GM21619 (cell line): Measurements from ENCODE around the gene PIAS3.

Experiments used
- ATAC-seq: cut with Tn5 transposase; IDR thresholded peaks from one replicate; pipeline ENCODE4 v1.9.1; 2021; ENCODE audit not compliant: unreplicated experiment

PIAS3 gene

DNA sequence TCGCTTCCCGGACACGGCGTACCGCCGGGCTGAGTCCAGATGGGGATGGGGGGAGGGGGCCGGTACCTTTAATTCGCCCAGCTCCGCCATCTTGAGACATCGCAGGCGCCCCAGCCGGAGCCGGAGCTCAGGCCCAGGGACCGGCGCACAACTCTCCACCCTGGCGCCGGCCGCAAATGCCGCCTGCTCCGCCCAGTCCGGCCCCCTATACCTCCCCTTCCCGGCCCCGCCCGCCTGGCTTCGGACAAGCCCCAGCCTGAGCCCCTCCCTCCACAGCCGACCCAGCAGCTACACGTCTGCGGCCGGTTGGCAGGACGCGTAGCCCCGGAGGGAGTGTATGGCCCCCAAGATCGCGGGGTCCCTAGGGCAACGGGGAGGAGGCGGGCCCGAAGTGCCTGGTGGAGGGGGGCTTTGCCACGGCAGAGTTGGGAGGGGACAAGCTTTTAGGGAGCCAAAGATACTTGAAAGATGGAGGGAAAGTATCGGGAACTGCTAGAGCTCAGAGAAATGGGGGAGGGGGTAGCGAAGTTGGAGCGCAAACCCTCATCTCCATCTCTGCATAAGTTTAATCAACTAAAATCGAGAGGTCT is at the start of gene PIAS3:
PIAS3 (minus strand) TSS at position 181 of the 590 bp plus-strand sequence; CDS start at position 90, 91 bp downstream.
- ATAC-seq = peak; percentile 84

DNA sequence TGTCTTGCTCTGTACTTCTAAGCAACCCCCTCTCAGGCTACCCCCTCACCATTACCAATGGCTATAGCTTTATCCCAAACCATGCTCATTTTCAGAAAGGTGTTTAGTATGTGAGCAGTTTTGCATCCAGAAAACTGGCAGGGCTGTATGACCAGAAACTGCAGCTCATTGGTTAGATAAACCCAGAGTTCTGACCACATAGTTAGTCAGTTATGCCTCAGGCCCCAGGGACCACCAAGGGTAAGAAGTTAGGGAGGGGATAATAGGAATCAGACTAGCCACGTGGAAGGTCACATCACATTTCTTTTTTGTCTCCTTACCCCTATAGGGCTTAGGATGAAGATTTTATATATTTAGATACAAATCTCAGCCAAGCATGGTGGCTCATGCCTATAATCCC is 49.8 kb upstream of the PIAS3 start:
- no peak for ATAC-seq

DNA sequence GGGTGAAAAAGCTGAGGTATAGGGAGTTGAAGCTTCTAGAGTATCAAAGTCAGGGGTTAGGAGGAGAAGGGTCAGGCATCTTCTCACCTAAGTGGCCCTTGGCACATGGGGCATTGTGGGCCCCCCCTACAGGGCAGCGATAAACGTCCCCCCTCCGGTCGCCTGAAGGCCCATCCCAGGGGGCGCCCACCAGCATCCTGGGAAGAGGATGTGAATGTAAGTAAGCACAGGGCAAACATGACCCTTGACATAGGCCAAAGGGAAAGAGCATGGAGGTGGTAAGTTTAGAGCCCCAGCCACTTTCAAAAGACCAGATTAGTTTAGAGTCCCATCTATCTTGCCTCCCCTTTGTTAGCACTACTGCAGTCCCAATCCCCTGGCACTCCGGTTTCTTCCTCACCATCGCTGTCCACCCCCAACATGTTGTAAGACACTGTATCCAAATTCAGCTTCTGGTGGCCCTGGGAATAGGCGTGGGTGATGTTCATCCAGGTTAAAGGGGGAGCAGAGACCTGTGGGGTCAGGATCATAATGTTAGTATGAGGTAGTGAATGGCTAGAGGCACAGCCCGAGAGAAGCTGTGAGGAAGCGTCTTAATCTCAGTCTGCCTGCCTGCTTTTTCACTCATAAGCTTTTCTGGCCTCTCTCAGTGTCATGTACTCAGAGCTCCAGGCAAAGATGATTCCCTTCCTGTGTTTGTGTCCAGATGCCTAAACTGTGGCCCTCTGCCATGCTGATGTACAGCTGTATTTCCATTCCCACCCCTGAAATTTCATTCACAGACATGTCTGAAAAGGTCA is 48.3 kb upstream of the PIAS3 start:
- ATAC-seq = no peak

DNA sequence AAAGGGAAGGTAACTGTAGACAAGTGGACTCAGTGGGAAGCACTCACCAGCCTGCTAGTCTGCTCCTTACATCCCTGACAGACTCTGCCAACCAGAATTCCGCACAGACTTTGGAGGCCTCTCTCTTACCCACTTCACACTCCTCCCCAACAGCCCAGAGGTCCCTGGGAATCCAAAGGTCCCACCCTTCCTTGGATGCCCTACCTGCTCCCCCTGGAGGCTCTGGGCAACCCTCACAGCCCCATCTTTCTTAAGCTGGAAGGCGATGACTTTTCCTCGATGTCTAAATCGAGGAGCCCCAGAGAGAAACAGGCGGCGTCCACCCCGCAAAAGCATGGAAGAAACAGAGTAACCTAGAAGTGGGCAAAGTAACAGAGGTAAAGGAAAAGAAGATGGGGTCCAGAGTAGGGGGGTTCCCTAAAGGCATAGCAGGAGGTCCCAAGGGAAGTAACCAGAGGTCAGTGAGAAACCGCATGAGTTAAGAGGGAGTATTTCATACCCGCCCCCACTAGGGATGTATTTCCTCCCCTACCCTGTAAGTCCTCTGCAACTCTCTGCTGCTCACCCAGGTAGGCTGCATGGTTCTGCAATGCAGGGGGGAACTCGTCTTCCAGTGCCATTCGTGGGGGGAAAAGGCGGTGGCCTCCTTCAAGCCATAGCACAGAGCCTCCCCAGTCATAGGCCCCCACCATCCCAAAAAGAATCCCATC is 42.6 kb upstream of the PIAS3 start:
- ATAC-seq = no peak

DNA sequence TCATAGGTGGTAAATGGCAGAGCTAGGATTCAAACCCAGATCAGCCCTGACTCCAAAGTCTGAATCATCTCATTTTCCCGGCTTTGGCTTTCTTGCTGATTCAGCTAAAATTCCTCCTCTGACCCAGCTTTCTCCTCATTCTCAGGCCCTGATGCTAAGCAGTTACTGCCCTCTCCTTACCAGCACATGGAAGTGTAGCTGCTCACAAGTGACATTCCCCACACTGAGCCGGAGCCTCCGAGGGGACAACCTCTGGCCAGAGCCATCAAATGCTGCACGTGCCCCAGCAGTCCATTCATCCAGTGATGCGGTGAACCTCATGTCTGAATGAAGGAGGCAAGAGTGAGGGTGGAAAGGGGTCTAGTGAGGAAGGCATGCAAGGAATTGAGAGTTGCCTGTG is 39.9 kb upstream of the PIAS3 start:
- no peak for ATAC-seq

DNA sequence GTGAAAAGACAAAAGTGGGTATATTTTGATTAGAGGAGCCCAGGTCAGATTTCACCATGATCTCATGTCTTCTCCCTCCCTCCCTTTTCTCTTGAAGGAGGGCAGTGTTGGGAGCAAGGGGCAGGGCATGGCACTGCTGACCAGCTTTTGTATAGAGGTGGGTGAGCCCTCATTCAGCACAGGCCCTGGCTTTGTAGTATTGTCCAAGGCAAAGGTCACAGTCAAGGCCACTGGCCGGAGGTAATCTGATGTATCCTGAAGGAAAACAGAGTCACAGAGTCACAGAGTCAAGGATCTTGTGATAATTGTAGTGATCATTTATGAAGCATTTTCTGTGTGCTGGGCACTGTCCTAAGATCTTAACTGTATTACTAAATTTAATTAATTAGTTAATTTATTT is 39.1 kb upstream of the PIAS3 start:
- no peak for ATAC-seq

DNA sequence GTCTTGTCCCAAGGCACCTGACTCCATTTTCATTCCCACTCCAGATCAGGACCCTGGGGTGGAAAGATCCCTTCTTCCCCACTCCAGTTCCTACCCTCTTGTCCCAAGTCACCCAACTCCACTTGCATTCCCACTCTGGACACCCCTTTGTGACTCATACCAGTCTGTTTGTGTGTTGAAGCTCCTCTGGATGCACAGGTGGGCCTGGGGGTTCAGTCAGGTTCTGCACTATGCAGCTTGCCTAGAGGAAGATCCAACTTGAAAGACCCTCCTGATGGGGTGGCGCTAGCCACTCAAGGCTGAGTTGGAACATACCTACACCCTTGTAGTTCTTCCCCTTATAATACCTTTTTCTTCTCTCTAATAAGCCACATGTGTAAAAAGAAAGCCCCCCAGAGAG is 36.6 kb upstream of the PIAS3 start:
- ATAC-seq = no peak

DNA sequence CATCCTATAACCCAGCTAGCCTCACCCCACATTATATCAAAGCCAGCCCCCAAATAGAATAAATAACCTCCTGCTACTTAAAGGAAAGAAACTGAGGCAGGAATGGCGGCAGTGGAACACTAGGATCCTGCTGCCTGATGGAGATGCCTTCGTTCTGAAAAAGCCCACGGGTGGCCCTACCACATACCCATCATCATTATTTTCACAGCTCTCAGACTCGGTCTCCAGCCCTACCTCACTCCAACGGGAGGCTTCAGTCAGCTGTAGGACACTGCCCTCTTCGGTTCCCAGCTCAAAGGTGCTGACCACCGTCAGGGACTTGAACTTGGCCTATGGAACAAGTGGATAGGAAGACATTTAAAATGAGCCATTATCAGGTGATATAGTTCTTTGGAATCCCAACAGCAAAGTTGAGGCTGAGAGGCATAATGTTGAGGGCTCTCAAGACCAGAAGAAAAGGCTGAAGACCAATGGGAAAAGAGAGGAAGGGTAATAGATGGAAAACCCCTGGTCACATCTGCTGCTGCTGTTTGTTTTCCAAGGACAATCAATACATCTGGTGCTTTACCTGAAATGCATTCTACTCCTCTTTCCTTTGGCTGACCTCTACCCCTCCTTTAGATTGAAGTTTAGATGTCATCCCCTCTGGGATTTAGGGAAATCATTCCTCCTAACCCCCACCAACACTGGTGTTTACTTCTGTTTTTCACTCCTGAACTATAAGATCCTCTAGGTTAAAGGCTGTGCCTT is 34.6 kb upstream of the PIAS3 start:
- ATAC-seq = no peak

DNA sequence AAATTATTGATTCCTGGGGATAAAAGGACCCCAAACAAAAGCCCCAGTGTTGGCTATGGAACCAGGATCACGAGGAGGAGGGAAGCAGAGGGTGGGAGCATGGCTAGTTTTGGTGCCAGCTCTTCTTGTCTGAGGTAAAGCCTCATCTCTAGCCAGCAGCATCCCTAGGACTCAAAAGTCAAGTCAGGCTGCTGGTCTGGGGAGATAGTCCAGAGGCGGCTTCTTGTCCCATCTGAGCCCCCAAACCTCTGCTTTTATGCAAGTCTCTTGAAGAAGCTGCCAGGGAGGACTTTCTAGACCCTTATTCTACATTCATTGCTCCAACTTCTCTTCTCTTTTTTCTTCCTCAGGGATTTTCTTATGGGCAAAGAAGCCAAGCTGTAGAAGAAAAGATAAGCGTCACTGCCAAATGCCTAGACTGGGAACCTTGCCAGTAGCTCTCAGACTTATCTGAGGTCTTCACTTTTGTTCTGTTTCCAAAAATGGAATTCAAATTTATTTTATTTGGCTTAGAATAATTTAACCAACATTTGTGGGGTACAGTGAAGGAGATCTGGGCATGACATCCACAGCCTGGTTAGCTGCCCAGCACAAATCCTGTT is 33.7 kb upstream of the PIAS3 start:
- ATAC-seq = no peak

DNA sequence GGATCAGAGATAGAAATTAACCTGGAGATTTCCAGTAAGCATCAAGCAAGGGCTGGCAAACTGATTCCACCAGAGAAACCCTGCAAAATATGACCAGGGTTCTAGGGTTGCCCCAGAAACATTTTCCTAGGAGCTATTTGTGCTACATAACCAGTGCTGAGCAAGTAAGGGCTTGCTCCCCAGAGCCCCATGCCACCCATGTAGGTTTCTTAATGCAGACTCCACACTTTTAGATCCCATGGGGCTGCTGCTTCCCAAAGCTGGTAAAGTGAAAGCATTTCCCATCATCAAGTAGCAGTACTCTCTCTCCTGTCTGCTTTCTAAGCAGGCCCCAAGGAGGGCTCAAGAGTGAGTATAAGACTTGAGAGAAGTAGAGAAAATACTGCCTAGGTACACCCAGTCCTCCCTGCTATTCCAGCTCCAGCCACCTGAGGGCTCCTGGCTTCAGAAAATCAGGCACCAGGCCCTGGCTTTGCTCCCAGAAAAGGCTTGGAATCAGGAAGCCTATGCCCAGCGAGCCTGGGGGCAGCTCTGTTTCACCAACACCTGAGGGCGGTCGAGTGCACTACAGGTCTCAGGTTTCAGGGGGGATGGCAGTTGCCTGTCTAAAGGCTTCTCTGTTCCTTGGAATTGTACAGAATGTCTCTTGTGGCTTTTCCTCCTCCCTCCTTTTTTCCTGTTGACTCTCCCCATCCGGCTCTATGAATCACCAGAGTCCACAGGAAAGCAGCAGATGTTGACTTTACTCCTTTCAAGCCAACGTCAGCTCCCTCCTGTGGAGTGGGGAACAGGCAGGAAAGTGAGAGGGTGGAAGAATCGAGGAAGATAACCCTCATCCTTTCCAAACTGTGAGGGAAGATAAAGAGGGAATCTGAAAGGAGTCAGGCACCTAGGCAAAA is 33.0 kb upstream of the PIAS3 start:
- ATAC-seq = no peak

DNA sequence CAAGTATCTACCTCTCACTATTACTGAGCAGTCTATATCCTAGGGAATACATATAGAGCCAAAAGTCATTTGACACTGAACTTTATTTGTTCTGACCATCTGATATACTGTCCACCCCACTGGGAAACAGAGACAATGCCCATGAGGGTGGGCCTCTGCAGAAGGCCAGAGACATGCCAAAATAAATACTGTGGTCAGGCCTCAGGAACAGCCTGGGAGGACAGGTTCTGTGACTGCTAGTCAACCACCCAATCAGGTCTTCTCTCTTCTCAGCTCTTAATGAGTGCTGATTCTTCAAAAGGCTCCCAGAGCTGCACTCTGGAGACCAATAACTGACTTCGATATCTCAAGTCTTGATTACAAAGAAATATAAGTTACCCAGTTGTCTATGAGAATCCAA is 32.3 kb upstream of the PIAS3 start:
- ATAC-seq = no peak

DNA sequence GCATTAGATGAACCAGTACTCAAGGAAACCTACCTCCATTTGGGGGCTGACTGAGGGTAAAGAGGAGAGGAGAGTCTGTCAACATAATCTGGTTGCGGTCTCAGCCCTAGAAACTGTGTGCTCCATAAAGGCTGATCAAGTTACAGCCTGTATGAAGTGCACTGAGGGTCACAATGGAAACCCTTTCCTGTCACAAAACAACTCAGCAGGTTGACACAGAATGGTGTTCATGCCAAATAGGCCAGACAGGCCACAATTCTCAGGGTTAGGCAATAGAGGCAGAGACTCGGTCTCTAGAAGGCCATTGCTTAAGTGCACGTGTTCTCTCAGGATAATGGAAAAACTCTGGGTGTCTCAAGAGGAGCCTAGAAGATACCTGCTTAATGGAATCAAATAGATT is 30.8 kb upstream of the PIAS3 start:
- no peak for ATAC-seq

DNA sequence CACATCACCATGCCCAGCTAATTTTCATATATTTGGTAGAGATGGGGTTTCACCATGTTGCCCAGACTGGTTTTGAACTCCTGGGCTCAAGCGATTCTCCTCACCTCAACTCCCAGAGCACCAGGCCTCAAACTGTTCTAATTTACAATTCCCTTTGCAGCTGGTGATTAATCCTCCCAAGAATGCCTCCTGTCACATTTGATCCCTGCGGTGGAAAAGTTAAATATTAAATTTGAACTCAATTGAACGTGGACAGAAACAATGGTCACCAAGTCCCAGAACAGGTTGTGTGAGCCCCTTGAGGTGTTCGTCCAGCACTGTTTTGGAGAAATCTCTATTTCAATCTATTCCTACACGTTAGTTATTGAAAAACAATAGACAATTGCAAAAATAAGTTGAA is 28.8 kb upstream of the PIAS3 start:
- ATAC-seq = no peak

DNA sequence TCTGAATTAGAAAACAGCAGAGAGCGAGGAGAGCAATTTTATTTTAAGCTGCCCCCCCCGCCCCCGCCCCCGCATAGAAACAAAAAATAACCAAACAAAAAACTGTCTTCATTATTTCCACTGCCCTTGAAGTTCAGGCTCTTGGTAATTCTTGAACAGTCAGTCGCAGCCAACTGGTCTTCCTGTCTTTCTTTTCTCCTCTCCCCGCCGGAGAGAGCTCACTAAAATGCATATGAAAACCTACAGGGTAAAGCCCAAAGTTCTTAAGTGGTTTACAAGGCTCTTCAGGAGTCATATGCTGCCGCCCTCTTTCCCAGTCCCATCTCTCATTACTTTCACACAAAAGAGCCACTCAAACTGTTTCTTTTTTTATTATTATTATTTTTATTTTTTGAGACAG is 27.9 kb upstream of the PIAS3 start:
- no peak for ATAC-seq

DNA sequence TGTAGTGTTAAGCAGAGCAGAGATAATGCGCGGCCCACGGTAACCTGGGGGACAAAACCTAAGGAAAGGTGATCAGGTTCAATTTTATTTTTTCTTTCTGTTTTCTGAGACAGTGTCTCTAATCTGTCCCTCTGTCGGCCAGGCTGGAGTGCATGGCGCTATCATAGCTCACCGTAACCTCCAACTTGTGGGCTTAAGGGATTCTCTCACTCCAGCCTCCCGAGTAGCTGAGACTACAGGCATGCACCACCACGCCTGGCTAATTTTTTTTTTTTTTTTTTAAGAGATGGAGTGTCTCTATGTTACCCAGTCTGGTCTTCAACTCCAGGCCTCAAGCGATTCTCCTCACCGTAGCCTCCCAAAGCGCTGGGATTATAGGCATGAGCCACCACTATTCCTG is 27.5 kb upstream of the PIAS3 start:
- ATAC-seq = no peak

DNA sequence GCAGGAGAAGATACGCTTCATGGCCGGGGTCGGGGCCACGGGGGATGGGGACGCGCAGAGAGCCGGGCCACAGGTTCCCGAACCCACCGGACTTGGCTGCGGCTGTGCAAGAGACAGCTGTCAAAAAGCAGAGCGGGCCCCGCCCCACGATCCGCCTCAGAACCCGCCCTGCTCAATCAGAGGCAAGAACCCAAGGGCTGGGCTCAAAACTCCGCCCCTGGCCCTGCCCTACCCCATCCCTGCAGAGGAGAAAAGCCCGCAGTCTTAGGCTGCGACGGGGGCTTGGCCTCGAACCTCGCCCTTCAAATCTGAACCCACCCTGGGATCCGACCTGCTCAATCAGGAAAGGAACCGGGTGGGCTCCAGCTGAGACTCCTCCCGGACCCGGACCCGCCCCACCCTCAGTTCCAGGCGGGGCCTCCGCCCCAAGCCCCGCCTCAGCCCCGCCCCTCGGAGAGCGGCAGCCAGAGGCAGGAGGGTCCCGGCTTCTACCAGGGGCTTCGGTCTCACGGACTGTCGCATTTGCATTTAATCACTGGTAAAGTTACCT is 26.9 kb upstream of the PIAS3 start, which contains the start of gene ANKRD35:
ANKRD35 (minus strand) TSS at position 129 of the 550 bp plus-strand sequence; CDS start at position 21, 108 bp downstream.
- ATAC-seq = peak; percentile 99

DNA sequence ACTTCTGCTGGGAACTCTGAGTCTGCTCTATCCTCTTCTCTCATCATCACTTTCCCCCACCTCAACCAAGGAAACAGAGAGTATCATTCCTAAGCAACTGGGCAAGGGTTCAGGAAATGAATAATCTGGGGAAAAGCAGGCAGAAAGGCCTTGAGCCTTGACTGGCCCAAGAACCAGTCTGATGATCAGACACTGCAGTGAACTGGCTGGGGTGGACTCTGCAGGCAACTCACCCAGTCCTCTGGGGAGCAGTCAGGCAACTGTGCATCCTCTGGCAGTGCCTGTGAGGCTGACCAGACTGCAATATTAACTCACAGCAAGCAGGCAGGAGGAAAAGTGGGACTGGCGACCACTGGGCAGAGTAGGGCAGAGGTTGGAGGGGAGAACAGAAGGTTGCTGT is 25.8 kb upstream of the PIAS3 start:
- ATAC-seq = no peak

DNA sequence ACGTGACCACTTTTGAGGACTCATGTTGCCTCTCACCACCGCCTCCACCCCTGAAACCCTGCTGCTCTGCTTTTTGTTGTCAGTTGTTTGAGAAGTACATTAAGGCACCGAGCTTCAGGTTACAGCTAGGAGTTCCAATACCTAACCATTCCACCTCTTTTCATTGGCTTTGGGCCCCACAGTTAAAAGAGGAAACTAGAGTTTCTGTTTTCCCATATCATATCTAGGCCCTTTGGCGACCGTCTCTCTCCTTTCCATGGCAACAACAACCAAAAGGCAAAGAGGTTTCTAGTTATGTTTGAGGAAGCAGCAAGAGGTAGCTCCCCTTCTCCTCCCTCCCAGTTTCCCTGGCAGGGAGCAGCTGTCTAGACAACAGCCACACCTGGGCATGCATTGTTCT is 20.9 kb upstream of the PIAS3 start:
- no peak for ATAC-seq

DNA sequence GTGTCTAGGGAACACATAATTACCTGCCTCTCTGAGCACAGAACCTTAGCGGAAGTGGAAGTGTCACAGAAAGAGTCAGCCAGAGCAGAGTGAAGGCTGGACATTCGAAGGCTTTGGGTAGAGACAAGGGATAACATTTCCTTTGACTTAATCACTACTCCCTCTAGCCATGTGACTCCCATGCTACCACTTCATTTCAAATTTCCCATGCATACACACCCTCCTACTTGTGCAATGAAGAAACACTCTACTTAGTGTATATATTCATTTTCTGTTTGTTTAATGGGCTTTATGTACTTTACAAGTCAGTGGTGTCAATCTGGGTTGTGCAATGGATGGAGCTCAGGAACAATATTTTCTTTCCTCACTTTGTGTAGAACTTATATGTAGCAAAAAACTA is 19.8 kb upstream of the PIAS3 start:
- no peak for ATAC-seq
